ENCODE measurements around the gene TOE1.

The TOE1 gene

DNA sequence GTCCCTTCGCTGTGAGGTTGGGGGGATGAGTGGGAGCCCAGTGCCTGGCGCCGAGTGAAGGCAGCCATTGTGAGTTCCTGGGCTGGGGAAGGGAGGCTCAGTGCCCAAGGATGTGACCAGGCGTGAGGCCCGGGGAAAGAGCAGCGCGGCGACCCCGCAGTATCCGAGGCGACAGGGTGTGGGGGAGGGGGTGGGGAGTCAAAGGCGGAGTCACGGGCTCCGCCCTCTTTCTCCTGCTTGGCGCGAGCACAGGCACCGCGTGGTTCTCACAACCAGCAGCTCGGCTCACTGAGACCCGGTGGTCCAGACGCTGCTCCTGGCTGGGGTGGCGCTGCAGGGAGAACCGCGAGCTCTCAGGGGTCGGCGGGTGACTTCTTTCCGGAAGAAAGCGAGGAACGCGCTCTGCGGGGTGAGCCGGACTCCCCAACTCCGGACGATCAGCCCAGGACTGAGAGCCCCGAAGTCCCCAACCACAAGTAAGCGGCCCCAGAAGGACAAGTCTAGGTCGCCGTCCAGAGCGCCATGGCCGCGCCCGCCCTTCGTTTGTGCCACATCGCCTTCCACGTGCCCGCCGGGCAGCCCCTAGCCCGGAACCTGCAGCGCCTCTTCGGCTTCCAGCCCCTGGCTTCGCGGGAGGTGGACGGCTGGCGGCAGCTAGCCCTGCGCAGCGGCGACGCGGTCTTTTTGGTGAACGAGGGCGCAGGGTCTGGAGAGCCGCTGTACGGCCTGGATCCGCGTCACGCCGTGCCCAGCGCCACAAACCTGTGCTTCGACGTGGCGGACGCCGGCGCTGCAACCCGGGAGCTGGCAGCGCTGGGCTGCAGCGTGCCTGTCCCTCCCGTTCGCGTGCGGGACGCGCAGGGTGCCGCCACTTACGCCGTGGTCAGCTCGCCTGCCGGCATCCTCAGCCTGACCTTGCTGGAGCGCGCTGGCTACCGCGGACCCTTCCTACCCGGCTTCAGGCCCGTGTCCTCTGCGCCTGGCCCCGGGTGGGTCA is 13.0 kb upstream of the TOE1 start, which contains the start of gene HPDL:
HPDL (plus strand) TSS at position 269 of the 997 bp plus-strand sequence; CDS start at position 523, 254 bp downstream.
- TF ChIP-seq, protein P1, sequence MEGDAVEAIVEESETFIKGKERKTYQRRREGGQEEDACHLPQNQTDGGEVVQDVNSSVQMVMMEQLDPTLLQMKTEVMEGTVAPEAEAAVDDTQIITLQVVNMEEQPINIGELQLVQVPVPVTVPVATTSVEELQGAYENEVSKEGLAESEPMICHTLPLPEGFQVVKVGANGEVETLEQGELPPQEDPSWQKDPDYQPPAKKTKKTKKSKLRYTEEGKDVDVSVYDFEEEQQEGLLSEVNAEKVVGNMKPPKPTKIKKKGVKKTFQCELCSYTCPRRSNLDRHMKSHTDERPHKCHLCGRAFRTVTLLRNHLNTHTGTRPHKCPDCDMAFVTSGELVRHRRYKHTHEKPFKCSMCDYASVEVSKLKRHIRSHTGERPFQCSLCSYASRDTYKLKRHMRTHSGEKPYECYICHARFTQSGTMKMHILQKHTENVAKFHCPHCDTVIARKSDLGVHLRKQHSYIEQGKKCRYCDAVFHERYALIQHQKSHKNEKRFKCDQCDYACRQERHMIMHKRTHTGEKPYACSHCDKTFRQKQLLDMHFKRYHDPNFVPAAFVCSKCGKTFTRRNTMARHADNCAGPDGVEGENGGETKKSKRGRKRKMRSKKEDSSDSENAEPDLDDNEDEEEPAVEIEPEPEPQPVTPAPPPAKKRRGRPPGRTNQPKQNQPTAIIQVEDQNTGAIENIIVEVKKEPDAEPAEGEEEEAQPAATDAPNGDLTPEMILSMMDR (IDR thresholded peaks at IDR 0.05): no peak
- H2AFZ ChIP-seq: peak within 1 kb of the TSS; percentile 83
- no peaks in the 10 kb centered on the region for H3K36me3 ChIP-seq (ENCODE audit: control insufficient read depth, insufficient read depth, low read length)
- H3K27ac ChIP-seq: no peak within 1 kb of the TSS
- peak within 1 kb of the TSS; percentile 54 for H3K4me3 ChIP-seq (ENCODE audit: low read depth, low read length)
- H3K79me2 ChIP-seq: no peaks in the 10 kb centered on the region
- H3K9ac ChIP-seq: no peak within 1 kb of the TSS
- H3K4me2 ChIP-seq (ENCODE audit: low read length): peak within 1 kb of the TSS; percentile 77
- no peaks in the 10 kb centered on the region for H3K9me3 ChIP-seq (ENCODE audit: control insufficient read depth, low read length)
- H3K27me3 ChIP-seq (ENCODE audit: control insufficient read depth, insufficient read depth, low read length): no peaks in the 10 kb centered on the region
- H3K4me1 ChIP-seq: no peaks in the 10 kb centered on the region

DNA sequence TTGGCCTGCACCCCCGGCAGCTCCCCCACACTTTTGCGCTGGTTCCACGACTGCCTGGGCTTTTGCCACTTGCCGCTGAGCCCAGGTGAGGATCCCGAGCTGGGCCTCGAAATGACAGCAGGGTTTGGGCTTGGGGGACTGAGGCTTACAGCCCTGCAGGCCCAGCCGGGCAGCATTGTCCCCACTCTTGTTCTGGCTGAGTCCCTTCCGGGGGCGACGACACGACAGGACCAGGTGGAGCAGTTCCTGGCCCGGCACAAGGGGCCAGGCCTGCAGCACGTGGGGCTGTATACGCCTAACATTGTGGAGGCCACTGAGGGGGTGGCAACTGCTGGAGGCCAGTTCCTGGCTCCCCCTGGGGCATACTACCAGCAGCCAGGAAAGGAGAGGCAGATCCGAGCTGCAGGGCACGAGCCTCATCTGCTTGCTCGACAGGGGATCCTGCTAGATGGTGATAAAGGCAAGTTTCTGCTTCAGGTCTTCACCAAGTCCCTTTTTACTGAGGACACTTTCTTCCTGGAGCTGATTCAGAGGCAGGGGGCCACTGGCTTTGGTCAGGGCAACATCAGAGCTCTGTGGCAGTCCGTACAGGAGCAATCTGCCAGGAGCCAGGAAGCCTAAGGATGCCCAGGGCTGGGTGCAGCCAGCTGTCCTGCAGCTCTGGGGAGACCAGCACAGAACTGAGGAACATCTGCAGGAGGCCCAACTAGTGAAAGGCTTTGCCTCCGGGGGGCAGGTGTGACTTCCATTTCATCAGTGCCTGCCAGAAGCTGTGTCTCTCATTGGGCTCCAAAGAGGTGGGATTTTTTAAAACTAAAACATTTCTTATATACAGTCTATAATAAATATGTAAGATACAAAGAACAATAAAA is 12.1 kb upstream of the TOE1 start:
- no peak overlapping the region for H3K9ac ChIP-seq
- no peak overlapping the region for H3K4me3 ChIP-seq (ENCODE audit: low read depth, low read length)
- TF ChIP-seq, protein P1 (IDR thresholded peaks at IDR 0.05): no peak
- H3K27me3 ChIP-seq (ENCODE audit: control insufficient read depth, insufficient read depth, low read length): no peaks in the 10 kb centered on the region
- no peaks in the 10 kb centered on the region for H3K79me2 ChIP-seq
- no peak overlapping the region for H2AFZ ChIP-seq
- no peaks in the 10 kb centered on the region for H3K36me3 ChIP-seq (ENCODE audit: control insufficient read depth, insufficient read depth, low read length)
- H3K27ac ChIP-seq: no peak overlapping the region
- no peaks in the 10 kb centered on the region for H3K4me1 ChIP-seq
- H3K4me2 ChIP-seq (ENCODE audit: low read length): peak overlapping the region; percentile 77
- H3K9me3 ChIP-seq (ENCODE audit: control insufficient read depth, low read length): no peaks in the 10 kb centered on the region

DNA sequence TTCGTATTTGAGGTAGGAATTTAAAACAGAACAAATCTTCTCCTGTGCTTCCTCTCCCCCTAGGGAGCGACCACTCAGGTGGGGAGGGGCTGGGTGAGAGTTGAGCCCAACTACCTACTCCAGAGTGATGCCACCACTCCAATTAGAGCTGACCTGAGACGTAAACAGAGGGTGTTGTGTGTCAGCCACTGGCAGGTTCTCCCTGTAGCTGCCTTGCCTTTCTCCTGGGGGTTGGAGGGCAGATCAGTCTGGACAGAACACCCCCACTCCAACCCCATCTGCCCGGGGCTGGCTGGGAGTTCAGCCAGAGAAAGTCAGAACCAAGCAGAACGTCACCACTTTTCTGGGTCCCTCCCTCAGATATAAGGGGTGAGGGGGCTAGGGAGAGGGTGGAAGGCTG is 11.3 kb upstream of the TOE1 start:
- no peak overlapping the region for H3K9ac ChIP-seq
- no peaks in the 10 kb centered on the region for H3K27me3 ChIP-seq (ENCODE audit: control insufficient read depth, insufficient read depth, low read length)
- H3K4me1 ChIP-seq: no peaks in the 10 kb centered on the region
- no peak overlapping the region for H2AFZ ChIP-seq
- H3K79me2 ChIP-seq: no peaks in the 10 kb centered on the region
- TF ChIP-seq, protein P1 (IDR thresholded peaks at IDR 0.05): no peak
- H3K4me3 ChIP-seq (ENCODE audit: low read depth, low read length): no peak overlapping the region
- no peak overlapping the region for H3K27ac ChIP-seq
- no peak overlapping the region for H3K4me2 ChIP-seq (ENCODE audit: low read length)
- no peaks in the 10 kb centered on the region for H3K36me3 ChIP-seq (ENCODE audit: control insufficient read depth, insufficient read depth, low read length)
- H3K9me3 ChIP-seq (ENCODE audit: control insufficient read depth, low read length): no peaks in the 10 kb centered on the region

DNA sequence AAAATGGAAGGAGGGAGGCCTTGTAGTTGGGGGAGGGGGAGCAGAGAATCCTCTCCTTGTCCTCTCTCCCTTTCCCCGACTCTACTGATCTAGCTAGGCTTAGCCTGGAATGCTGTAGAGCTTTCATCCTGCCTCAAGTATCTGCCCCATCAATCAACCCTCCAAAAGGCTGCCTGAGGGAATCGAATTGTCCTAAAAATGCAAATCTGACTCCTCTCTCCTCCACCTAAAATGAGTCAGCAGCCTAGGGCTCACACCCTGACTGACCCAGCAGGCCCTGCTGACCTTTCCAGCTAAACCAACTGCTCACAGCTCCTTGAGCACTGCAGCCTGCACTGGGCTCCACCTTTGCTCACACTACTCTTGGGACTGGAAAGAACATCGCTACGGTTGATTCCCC is 10.5 kb upstream of the TOE1 start:
- Histone ChIP-seq H3K9ac (no peak overlapping the region), H3K79me2 (no peaks in the 10 kb centered on the region), H3K27ac (no peak overlapping the region), H3K4me2 (ENCODE audit: low read length) (no peak overlapping the region), H2AFZ (no peak overlapping the region), H3K4me1 (no peaks in the 10 kb centered on the region), H3K27me3 (ENCODE audit: control insufficient read depth, insufficient read depth, low read length) (no peaks in the 10 kb centered on the region), H3K36me3 (ENCODE audit: control insufficient read depth, insufficient read depth, low read length) (no peaks in the 10 kb centered on the region), H3K9me3 (ENCODE audit: control insufficient read depth, low read length) (no peaks in the 10 kb centered on the region), H3K4me3 (ENCODE audit: low read depth, low read length) (no peak overlapping the region)
- TF ChIP-seq, protein P1 (IDR thresholded peaks at IDR 0.05): no peak

All from parathyroid adenoma (tissue), 2 donors.